Fibroblast of skin of left quadriceps (primary cell): ENCODE measurements around the gene UBAP2L.
A peak's percentile ranks its signal among the peaks of the same experiment; 100 is the strongest.
"Not testable (repeated sequence)": the region's sequence is repeated elsewhere in the genome, so short reads cannot be mapped to it uniquely, and the experiment has no call there.

Source experiments
- DNase-seq, 2 experiments: peaks; one replicate each; pipeline ENCODE4 v3.0.0-alpha.2; 2013; ENCODE audit warnings: low read depth in 2 of 2

The UBAP2L gene

GRCh38 chr1:154205778-154206177 lies 15.0 kb upstream of the UBAP2L start:
- not testable (repeated sequence) for DNase-seq

GRCh38 chr1:154206196-154206595 lies 14.6 kb upstream of the UBAP2L start, which contains the start of gene CFAP141:
CFAP141 (minus strand) TSS chr1:154206333; CDS start chr1:154206307, 26 bp downstream.
- no peak for DNase-seq

DNA sequence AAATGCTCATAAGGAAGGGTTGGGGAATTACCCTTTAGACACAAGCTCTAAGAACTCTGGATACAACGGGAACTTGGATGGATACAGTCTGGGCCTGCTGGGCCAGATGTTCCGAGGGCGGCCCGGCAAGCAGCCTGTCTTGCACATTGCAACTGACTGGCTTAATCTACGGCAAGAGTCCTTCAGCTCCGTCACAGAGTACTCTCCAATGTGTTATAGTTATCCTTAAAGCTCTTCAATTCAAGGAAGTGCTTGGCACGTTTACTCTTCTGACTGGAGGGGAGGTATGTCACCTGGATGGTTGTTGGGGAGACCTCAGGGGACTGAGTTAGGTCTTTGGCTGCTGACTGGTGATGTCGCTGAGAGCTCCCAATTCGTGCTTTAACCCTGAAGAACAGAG lies 13.5 kb upstream of the UBAP2L start:
- DNase-seq: no peak

GRCh38 chr1:154208677-154209388 lies 11.9 kb upstream of the UBAP2L start:
- DNase-seq: no peak

DNA sequence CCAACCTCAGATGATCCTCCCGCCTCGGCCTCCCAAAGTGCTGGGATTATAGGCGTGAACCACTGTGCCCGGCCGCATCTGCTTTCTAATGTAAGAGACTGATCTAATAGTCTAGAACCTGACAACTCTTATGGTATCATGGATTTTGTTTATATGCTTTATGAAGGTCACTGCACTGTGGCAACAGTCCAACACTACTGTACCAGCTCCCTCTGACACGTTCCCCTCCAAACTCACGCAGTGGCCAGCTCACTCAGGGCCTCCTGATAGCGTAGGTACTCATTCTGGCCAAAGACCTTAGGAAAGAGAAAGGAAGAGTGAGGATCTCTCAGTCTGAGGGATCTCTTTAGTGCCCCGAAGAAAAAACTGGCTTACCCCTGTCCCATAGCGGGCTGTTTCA lies 8.7 kb upstream of the UBAP2L start:
- no peak for DNase-seq

DNA sequence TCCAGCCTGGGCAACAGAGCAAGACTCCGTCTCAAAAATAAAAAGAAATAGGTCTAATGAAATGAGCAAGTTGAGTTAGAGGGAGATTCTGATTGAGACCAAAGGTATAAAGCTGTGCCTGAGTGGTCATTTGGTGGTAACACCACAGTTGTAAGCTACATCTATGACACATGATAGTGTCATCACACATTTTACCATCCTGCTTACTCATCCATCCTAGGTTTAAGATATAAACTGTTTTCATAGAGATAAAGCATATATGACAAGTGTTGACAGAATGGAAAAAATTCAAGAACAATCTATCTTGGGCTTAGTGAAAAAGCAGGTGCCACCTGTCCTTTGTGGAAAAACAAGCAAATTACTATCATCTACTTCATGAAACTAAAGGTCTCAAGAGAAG lies 7.5 kb upstream of the UBAP2L start:
- no peak for DNase-seq

GRCh38 chr1:154218545-154218944 lies 2.2 kb upstream of the UBAP2L start:
- no peak for DNase-seq

DNA sequence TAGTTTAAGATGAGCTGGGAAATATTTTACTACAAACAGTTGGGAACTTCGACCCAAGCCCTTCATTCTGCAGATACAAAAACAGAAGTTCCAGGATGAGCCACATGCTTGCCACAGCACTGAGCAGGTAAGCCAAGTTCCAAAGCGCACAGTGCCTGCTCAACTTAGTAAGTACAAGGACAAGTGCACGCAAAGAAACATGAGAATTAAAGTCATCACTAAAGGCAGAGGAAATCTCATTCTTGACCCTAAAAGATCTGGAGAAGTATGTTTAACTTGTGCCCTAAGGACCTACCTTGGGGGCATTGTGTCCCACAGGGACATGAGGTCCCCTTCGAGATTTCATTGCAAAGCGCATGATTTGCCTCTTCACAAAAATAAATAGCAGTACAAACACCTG lies 1.2 kb upstream of the UBAP2L start:
- no peak for DNase-seq

- DNase-seq: no peak
Measured at GRCh38 chr1:154220970-154221277, 169 bp downstream of the UBAP2L start.

DNA sequence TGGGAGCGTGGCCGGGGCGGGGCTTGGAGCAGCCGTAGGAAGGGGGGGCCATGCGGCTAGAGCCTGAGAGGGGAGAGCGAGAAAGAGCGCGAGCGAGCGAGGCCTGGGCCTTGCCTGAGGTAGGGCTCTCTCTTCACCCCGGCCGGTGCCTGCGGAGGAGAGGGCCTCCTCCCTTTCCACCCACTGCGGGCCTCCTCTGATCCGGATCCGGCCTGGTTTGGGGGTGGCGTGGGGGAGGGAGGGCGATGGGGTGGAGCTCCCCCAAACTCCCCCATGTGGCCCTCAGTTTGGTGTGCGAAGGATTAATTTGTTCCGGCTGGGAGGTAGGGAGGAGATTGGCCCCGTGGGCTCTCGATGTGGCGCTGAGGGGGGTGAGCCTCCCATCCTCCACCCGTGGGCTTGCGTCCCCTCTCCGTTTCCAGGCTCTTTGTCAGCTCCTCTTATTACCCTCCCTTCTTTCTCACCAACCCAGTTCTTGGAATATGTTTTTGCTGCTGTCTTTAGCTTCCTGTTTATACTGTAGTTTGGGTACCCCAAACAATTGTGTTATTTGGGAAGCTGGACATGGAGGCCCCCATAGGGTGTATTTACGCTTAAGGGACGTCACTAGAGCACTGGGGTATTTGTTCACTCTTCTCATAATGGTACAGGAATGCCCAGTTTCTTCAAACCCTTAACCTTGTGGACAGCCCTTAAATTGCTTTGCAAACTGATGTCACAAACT lies 685 bp downstream of the UBAP2L start:
- DNase-seq: peak; percentile 15 to 24

GRCh38 chr1:154222518-154222917 lies 1.8 kb downstream of the UBAP2L start:
- no peak for DNase-seq

DNA sequence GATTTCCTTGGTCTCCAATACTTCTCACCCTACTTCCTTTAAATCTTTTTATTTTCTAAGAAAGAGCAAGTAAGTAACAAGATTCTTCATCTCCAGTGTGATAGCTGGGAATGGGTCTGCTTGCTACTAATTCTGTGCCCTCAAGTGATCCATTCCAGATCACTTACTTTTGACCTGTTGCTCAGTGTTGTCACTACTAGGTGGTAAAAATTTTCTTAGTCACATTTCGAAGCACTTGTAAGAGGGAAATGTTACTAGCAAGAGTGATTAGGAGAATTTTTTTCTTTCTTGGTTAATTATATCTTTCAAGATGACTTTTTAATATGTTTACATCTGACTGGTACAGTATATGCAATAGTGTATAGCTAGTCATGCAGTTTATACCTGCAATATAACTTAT lies 2.2 kb downstream of the UBAP2L start:
- no peak for DNase-seq

DNA sequence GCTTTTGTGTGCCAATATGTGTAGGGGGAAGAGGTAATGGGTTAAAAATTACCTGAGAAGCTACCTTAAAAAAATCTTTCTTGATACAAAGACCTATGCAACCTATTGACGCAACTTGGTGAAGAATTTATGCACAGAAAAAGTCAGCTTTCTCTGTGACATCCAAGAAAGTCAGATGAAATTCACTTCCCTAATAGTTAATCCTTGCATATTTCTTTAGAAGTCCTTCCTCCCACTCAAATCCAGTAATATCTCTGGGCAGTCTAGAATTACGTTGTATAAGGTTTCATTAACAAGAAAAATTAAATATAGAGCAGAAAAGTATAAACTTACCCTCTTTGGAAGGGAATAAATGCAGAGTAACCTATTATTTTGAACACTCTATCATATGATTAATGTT lies 2.9 kb downstream of the UBAP2L start:
- no peak for DNase-seq

GRCh38 chr1:154225370-154225769 lies 4.6 kb downstream of the UBAP2L start:
- DNase-seq: no peak

DNA sequence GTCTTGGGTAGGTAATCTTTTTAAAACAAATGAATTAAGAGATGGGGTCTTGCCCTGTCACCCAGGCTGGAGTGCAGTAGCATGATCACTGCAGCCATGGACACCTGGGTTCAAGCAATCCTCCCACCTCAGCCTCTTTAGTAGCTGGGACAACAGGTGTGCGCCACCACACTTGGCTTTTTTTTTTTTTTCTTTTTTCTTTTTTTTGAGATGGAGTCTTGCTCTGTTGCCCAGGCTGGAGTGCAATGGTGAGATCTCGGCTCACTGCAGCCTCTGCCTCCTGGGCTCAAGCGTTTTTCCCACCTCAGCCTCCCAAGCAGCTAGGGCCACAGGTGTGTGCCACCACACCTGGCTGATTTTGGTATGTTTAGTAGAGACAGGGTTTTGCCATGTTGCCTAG lies 10.4 kb downstream of the UBAP2L start:
- DNase-seq: not testable (repeated sequence)

DNA sequence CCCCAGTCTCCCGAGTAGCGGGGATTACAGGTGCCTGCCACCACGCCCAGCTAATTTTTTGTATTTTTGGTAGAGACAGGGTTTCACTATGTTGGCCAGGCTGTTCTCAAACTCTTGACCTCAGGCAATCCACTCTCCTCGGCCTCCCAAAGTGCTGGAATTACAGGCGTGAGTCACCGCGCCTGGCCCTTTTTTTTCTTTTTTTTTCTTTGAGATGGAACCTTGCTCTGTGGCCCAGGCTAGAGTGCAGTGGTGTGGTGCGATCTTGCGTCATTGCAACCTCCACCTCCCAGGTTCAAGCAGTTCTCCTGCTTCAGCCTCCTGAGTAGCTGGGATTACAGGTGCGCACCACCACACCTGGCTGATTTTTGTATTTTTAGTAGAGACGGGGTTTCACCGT lies 12.4 kb downstream of the UBAP2L start:
- not testable (repeated sequence) for DNase-seq

DNA sequence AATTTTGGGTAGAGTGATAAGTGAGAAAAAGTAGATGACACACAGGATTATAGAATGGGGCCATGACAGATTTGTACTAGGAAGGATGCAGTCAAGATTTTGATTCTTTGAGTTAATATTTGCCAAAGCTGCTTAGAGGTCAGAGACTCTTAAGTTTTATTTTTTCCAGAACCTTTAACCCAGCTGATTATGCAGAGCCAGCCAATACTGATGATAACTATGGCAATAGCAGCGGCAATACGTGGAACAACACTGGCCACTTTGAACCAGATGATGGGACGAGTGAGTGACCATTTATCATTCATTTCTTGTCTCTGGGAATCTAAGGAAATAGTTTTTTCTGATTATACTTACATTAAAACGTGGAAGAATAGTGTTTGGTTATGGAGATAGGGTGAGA lies 16.1 kb downstream of the UBAP2L start:
- no peak for DNase-seq

DNA sequence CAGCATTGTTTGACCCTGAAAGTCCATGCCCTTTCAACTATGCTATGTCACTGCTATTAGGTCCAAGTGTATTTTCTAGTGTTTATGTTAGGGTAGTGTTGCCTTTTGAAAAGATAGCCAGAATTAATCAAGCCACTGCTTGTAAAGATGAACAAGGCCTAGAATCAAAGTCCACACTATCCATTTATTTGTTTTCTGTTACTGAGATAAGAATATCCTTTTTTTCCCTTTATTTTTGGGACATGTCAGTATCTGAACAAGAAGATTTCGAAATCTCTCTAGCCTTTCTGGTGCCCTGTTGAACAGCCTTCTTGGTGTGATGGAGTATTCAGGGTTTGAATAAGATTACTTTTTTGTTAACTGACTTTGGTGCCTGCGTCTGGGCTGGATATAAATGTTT lies 16.7 kb downstream of the UBAP2L start:
- no peak for DNase-seq

DNA sequence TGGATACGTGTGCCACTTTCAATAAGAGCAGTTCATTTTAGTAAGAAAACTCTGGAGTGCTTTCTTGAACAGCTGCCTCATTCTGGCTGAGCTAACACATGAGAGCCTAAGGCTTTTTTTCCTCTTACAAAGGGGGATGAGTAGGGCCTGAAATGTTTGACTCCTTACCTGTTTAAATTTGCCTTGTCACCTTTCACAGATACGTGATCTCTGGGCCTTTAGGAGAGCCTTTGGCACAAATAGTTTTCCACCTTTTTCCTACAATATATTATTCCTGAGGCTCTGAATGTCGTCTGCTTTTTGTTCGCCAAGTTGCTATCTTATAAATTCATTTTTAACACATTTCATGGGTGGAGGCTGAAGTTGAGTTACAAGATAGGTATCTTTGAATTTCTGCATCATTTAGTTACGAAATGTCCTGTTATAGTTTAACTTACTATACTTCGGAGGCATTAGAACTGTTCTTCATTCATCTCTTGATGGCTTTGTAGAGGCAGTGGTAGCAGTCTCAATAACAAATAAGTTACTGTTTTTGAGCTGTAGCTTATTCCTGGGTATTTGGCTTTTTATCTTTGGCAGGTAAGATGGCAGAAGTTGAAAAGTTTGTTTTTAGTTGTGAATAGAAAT lies 17.2 kb downstream of the UBAP2L start:
- no peak for DNase-seq

DNA sequence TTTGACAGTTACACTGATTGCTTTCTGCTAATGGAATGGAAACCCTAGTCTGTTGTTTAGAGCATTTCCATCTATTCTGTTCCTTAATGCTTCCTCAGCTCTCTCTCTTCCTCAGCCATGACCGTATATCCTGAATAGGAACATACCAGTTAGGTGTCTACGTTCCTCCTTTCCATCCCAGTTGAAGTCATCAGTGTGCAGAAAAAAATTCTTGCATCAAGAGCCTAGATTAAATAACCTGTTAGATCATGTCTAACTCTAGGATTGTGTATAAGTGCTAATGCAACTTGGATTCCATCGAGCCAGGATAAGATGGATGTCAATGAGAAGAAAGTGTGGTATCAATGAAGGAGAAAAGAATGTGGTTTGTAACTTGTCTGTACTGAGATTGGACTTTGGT lies 18.7 kb downstream of the UBAP2L start:
- DNase-seq: no peak

- no peak for DNase-seq
Measured at GRCh38 chr1:154240294-154240833, 19.6 kb downstream of the UBAP2L start.

DNA sequence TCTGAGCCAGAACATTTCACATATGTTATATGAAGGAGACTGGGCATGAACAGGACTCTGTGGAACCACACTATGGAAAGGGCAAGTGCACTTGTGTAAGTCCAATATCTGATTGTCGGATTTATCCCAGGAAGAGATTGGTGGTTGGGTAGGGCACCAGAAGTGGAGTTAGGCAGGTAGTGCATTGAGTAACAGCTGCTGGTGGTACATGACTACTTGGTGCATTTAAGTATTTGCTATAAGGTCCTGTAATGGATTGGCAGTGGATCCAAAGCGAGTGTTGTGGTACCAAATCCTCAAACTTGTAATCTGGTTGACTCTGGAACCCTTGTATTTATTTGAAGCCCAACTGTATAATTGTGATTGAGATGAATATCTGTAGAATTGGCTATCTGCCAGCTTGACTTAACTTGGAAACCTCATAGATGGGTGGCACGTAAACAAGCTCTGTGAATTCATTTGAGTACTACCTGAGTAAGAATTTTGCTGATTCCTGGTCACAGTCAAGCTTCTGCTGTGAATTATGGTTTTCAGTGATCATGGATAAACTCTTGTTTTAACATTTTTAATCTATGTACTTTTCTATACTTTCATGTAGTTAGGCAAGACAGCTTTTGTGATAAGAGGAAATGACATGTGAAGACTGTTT lies 21.1 kb downstream of the UBAP2L start:
- no peak for DNase-seq
